Measurements from ENCODE around the gene TSACC. TPM values are rescaled to one million over a fixed set of nuclear protein-coding genes. Genes with fewer than 3 reads are reported as not detected.

Gene TSACC
- total RNA-seq, result not detected

DNA sequence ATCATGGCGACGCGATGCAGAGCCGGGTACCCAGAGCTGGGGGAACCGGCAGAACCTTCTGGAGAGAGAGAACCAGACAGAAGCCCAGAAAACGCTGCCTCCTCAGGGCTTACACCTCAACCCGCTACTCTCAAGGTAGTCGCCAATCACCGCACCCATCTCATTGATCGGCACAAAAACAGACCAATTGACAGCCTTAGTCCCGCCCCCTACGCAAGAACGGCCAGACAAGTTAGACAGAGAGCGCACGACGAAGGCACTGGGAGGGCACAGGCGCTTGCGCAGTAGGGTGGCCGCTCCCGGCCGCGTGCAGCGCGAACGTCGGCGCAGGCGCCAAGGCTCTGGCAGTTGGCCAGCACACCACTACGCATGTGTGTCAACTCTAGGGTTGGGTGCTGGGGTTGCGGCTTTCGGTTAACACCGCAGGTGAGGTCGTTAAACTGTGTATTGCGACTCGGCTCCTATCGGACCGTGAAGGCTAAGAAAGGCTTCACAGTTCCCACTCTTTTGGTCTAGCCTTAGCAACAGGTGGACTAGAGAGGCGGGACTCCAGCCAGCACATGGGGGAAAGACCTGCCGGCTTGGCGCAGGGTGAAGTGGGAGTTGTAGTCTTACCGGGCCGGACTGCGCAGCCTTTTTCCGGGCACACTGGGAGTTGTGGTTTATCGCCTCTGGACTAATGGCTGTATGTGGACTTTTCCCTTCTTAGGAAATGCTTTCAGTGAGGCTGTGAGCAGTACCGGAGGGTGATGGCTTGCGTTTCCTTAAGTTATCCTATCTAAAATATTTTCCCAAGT, at the start of gene TSACC, which contains the start of gene CCT3:
TSACC (plus strand) TSS at position 347 of the 797 bp plus-strand sequence. CDS start 1,232 bp downstream, outside the sequence.
CCT3 (minus strand) TSS at position 113 of the 797 bp plus-strand sequence; CDS start at position 5, 108 bp downstream.

GRCh38 chr1:156295391-156295947, 42.9 kb upstream of the TSACC start, which contains the start of gene GLMP:
GLMP (minus strand) TSS chr1:156295679; CDS start chr1:156295645, 34 bp downstream.

DNA sequence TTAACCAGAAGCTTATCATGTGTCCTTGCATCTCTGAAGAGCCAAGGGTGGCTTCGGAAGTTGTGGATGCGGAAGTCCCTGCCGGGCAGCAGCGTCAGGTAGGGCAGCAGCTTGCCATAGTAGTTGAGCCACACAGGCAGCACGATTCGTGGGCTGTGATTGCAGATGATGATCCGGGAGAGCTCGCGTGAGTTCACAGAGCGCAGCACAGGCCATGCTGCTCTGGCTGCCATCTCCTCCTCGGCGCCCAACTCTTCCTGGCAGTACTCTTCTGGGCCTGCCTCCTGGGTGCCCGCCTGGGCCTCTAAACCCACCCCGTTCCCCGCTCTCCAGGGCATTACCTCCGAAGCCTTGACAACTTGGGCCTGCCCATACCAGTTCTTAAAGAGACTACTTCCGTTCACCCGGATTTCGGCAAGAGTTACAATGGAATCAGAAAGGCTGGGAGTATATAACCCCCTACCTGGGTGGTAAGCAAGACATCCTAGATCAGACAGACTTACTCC, 39.4 kb upstream of the TSACC start, which contains the start of gene VHLL:
VHLL (minus strand) TSS at position 456 of the 506 bp plus-strand sequence; CDS start at position 338, 118 bp downstream.

DNA sequence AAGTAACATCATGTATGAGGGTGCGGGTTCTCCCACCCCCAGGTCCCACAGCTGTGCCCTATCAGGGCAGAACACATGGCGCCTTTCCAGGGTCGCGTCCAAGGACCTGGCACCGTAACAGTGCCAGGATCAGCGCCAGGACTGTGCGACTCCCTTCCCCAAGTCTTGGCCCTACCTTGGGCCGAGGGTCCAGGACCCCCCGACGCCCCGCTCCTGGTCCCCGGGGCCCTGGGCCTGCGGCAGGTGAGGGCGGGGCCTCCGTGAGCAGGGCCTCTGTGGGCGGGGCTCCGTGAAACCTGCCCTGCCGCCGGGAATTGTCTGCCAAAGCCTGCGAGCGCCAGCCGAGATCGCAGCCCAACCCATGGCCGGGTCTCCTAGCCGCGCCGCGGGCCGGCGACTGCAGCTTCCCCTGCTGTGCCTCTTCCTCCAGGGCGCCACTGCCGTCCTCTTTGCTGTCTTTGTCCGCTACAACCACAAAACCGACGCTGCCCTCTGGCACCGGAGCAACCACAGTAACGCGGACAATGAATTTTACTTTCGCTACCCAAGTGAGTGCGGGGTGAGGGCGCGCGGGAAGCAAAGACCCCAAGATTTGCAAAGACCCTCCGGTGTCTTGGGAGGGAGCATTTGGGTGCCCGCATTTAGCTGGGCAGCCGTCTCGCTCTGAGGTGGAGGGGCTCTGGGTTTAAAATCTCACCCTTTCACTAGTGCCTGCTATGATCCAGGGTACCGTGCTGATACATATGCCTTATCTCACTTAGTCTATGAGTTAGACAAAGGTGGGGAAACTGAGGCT, 30.8 kb downstream of the TSACC start, which contains the start of gene RHBG:
RHBG (plus strand) TSS at position 323 of the 796 bp plus-strand sequence; CDS start at position 362, 39 bp downstream.

Other genes with a start within 250 kb of the TSACC start
- gene LMNA, start 223.8 kb upstream of the TSACC start, total RNA-seq, result 30.4 TPM
- gene SEMA4A, start 184.9 kb upstream of the TSACC start, total RNA-seq, result 34.4 TPM
- 18.5 TPM for gene SLC25A44, start 144.4 kb upstream of the TSACC start, total RNA-seq
- 34.1 TPM for gene PMF1, start 125.5 kb upstream of the TSACC start, total RNA-seq
- gene BGLAP, start 96.3 kb upstream of the TSACC start, total RNA-seq, result 1.9 TPM
- gene PAQR6, start 90.5 kb upstream of the TSACC start, total RNA-seq, result 6.6 TPM
- gene SMG5, start 55.7 kb upstream of the TSACC start, total RNA-seq, result 50.1 TPM
- gene TMEM79, start 54.2 kb upstream of the TSACC start, total RNA-seq, result 2.2 TPM
- gene GLMP, start 42.8 kb upstream of the TSACC start, total RNA-seq, result 14.1 TPM
- gene VHLL, start 39.2 kb upstream of the TSACC start, total RNA-seq, result 1.3 TPM
- gene CCT3, start 234 bp upstream of the TSACC start, total RNA-seq, result 302 TPM
- gene RHBG, start 30.7 kb downstream of the TSACC start, total RNA-seq, result not detected
- gene MEF2D, start 162.2 kb downstream of the TSACC start, total RNA-seq, result 10.0 TPM
- 5.9 TPM for gene IQGAP3, start 234.0 kb downstream of the TSACC start, total RNA-seq
- not detected for gene TTC24, start 241.2 kb downstream of the TSACC start, total RNA-seq

Measured in parietal lobe (tissue), 1 donor.